OCI-LY7 (cell line): ENCODE data around the gene TCERG1L.

Experiments used
- EZH2phosphoT487 ChIP-seq: fragments of 200-600 bp; sonication (generic); IDR thresholded peaks from 2 replicates; pipeline ENCODE4 v1.6.1; 2018; ENCODE audit warnings: low read depth, borderline replicate concordance, mild to moderate bottlenecking, mixed run types, antibody characterized with exemption, low read length, moderate library complexity, mixed read lengths
- TF ChIP-seq, protein P1 (sequence below): fragments of 200-600 bp; sonication (generic); conservative IDR thresholded peaks from 2 replicates; pipeline ENCODE4 v1.5.1; 2014; ENCODE audit warnings: mild to moderate bottlenecking, antibody characterized with exemption, low read length, moderate library complexity, mixed read lengths

DNA sequence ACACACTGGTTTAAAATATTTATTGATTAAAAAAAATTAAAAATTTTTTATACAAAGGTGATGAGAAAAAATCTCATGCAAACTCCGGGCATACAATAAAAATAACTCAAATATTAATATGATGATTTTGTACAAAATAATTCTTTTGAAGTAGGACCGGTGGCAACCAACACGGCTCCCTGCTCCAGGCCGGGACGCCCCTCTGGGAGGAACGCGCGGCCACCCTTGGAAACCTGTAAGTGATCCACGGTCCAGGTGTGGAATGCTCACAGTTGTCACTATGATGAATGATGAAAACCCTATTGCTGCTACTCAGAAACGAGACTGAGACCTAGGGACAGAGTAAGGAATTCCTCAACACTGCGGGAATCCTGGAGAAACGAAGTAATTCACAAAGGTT, 219.1 kb downstream of the TCERG1L start:
- TF ChIP-seq, protein P1, sequence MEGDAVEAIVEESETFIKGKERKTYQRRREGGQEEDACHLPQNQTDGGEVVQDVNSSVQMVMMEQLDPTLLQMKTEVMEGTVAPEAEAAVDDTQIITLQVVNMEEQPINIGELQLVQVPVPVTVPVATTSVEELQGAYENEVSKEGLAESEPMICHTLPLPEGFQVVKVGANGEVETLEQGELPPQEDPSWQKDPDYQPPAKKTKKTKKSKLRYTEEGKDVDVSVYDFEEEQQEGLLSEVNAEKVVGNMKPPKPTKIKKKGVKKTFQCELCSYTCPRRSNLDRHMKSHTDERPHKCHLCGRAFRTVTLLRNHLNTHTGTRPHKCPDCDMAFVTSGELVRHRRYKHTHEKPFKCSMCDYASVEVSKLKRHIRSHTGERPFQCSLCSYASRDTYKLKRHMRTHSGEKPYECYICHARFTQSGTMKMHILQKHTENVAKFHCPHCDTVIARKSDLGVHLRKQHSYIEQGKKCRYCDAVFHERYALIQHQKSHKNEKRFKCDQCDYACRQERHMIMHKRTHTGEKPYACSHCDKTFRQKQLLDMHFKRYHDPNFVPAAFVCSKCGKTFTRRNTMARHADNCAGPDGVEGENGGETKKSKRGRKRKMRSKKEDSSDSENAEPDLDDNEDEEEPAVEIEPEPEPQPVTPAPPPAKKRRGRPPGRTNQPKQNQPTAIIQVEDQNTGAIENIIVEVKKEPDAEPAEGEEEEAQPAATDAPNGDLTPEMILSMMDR = no peak
- TF ChIP-seq EZH2phosphoT487 = no peak
